ENCODE results near the gene PPTC7.

DNA sequence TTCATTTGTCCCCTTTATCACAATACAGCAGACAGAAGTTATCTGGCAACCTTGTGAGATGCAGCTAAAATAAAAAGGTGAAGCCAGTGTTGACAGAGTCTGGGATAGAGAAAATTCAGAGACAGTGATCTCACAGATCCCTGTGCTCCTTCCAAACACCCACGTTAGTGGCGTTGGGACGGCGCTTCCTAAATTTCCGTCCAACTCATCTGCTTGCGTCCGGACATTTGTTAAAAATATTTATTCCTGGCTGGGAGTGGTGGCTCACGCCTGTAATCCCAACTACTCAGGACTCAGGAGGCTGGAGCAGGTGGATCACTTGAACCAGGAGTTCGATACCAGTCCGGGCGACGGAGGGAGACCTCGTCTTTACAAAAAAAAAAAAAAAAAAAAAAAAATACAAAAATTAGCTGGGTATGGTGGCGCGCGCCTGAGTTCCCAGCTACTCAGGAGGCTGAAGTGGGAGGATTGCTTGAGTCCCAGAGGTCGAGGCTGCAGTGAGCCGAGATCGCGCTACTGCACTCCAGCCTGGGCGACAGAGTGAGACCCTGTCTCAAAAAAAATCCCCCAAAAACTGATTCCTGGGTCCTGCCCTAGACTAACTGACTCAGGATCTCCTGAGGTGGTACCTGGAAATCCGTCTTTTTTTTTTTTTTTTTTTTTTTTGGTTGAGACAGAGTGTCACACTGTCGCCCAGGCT is 30.1 kb upstream of the PPTC7 start:
- TF ChIP-seq CTCF (IDR thresholded peaks at IDR 0.05) (no peak), POLR2A (IDR thresholded peaks at IDR 0.05) (no peak)

Measured in uterus (tissue), 2 donors.